HG02870 (cell line): ENCODE results near the gene TRIOBP.

Source experiments
- ATAC-seq: cut with Tn5 transposase; IDR thresholded peaks from one replicate; pipeline ENCODE4 v1.9.1; 2021; ENCODE audit warnings: mild to moderate bottlenecking, moderate library complexity; ENCODE audit not compliant: unreplicated experiment

Gene TRIOBP

GRCh38 chr22:37803195-37803638, 106.4 kb downstream of the TRIOBP start:
- no peak for ATAC-seq

- ATAC-seq = no peak
These were observed 106.9 kb downstream of the TRIOBP start for GRCh38 chr22:37803639-37804351.

DNA sequence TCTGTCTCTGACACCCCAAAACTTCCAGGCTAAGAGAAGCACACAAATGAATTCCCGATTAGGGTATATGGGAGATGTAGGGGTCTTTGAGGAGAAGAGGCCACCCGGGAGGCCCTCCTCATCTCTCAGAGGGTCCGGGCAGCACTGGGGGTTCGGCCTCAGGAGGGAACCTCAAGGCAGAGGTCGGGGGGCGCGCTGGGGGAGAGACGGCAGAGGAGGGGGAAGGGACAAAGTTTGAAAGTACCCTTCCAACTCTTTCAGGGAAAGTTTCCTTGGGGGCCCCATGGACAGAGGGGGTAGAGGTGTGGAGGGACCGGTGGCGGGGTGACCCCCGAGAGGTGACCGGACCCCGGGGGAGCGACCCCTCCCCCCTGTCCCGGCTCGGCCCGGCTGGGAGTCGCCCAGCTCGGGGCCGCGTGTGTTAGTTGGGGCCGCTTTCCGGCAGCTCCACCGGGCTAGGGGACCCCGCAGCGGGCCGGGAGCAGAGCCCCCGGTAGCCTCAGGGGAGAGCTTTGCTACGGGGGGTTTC, 107.6 kb downstream of the TRIOBP start:
- ATAC-seq = no peak

DNA sequence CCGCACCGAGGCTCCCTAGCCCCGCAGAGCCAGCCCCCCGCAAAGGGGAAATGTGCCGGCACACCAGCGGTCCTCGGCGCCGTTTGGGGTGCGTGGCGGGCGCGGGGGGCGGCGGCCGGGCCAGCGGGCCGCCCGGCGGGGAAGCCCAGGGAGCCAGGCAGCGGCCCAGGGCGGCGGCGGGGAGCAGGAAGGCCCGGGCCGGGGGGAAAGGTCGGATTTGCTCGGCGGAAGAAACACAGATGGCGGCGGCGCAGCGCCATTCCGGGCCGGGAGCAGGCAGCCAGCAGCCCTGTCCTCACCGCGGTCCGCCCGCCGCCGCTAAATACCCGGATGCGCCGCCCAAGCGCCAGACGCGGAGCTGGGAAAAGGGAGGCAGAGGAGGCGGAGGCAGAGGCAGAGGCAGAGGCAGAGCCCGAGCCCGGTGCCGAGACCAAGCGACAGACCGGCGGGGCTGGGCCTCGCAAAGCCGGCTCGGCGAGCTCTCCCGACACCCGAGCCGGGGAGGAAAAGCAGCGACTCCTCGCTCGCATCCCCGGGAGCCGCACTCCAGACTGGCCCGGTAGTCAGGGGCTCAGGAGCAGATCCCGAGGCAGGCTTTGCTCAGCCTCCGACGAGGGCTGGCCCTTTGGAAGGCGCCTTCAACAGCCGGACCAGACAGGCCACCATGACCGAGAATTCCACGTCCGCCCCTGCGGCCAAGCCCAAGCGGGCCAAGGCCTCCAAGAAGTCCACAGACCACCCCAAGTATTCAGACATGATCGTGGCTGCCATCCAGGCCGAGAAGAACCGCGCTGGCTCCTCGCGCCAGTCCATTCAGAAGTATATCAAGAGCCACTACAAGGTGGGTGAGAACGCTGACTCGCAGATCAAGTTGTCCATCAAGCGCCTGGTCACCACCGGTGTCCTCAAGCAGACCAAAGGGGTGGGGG, 108.3 kb downstream of the TRIOBP start:
- no peak for ATAC-seq

- no peak for ATAC-seq
These were observed 109.0 kb downstream of the TRIOBP start for GRCh38 chr22:37805810-37806277.

GRCh38 chr22:37806409-37807333, 109.8 kb downstream of the TRIOBP start:
- no peak for ATAC-seq

DNA sequence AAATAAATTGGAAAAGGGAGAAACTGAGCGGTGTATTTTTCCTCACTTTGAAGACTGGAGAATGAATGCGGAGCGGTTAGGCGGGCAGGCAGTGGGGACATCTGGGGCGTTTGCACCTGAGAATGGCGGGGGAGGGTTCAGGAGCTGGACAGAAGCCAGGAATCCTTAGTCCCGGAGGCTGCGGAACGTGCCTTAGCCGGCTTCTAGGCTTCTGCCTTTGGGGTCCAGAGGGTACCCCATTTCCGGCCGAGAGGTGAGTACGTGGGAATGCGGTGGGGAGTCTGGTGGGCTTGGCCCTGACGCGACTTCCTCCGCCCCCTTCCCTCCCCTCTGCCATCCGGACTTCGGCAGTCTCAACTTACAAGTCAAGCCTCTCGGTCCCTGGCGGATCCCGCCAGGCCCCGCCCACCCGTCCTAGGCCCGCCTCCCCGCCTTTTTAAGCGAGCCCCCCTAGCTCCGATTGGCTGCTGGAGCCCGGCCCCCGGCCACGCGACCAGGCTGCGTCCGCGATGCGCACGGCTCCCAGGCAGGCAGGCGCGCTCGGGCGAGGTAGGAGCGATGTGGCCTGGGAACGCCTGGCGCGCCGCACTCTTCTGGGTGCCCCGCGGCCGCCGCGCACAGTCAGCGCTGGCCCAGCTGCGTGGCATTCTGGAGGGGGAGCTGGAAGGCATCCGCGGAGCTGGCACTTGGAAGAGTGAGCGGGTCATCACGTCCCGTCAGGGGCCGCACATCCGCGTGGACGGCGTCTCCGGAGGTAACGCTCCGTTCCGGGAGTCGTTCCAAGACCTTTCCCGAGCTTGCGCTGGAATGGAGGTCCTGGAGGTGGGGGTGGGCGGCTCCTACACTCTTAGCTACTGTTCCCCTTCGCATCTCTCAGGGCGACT, 110.8 kb downstream of the TRIOBP start, which contains the start of gene GCAT:
Gene GCAT (plus strand): TSS at position 525 of the 884 bp plus-strand sequence. CDS start 34 bp downstream, at position 559.
- peak; percentile 73 for ATAC-seq

DNA sequence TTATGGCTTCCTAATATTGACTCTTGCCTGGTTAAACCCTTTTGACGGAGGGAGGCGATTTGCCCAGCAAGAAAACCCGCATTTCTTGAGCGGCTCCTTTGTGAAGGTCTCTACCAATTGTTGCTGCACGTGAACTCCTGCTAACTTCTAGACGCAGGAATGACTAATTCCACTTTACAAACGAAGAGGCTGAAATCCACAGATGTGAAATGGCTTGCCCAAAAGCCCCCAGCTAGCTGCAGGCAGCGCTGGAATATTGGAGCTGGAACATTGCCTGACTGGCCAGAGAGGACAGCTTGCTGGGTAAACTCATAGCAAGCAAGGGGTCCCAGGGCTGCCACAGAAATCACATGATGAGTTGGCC, 111.4 kb downstream of the TRIOBP start:
- ATAC-seq = no peak

- ATAC-seq = no peak
These were observed 113.0 kb downstream of the TRIOBP start for GRCh38 chr22:37809672-37810333.

DNA sequence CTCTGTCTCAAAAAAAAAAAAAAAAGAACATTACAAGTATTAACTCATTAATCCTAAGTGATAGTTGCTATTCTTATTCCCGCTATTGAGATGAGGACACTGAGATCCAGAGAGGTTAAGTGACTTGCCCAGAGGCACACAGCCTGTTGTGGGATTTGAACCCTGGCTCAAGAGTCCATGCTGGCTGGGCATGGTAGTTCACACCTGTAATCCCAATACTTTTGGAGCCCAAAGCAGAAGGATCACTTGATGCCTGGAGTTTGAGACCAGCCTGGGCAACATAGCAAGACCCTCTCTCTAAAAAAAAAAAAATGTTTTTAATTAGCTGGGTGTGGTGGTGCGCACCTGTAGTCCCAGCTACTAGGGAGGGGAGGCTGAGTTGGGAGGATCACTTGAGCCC, 115.0 kb downstream of the TRIOBP start:
- ATAC-seq = no peak

- no peak for ATAC-seq
These were observed 116.2 kb downstream of the TRIOBP start for GRCh38 chr22:37812869-37813678.

GRCh38 chr22:37815593-37815992, 118.7 kb downstream of the TRIOBP start:
- no peak for ATAC-seq

GRCh38 chr22:37816543-37817180, 119.8 kb downstream of the TRIOBP start:
- no peak for ATAC-seq

DNA sequence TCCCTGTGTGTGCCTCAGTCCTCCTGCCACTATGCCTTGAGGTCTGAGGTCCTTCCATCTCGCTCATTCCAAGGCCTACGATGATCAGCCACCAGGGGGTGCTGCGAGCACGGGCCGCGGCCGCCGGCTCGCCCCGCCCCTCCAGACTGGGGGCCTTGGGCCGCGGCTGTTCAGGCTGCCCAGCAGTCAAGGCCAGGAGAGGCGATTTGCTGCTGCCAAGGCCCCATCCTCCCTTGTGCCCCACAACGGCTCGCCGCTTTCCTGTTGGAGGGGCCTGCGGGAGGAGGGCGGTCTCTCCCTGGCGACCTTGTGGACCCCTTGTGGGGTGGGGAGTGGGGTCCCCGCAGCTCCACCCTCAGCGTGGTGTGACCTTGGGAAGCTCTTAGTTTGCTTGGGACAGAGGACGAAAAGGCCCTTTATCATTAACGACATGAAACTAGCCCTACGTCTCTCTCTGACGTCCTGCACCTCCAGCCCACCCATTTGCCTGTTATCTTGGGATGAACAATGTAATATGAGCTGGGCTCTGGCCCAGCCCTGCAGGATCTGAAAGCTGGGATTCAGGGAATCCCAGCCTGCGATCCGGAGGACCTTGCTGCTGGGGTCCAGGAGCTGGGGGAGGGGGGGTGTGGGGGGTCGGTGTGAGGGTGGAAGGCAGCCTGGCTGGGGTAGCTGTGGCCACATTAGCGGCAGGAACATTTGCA, 121.0 kb downstream of the TRIOBP start:
- no peak for ATAC-seq

DNA sequence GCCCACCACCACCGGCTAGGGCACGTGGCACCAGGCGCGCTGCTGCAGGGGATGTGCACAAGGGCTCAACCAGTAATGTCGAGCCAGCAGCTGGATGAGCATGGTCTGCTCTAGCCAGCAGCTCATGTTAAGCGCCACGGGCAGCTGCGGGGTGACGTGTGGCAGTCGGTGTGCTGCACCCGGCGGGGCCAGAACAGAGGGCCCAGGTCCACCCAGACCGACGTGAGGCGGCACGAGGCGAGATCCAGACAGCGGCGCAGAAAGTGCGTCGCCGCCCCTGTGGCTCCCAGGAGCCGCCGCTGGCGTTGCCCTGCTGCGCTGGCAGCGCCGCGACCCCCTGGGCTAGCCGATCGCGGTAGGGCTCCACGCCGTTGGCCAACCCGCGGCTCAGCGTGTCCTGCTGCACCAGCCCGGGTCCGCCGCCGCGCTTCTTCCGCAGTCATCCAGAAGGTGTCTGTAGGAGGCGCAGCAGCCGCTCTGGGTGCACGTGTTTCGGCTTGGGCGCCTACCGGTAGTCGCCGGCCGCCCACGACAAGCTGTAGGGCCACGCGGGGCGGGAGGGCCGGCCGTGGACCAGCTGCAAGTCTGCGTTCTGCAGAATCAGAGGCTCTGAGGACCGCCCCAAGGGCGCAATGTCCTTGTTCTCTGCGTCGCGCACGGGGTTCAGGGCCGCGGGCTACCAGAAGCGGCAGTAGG, 121.7 kb downstream of the TRIOBP start:
- ATAC-seq = no peak

- no peak for ATAC-seq
These were observed 122.2 kb downstream of the TRIOBP start for GRCh38 chr22:37819105-37819433.

GRCh38 chr22:37820350-37820749, 123.5 kb downstream of the TRIOBP start:
- no peak for ATAC-seq
